GM21529 (cell line): Measurements from ENCODE around the gene TRAPPC4.
"Not testable (repeated sequence)": the region's sequence is repeated elsewhere in the genome, so short reads cannot be mapped to it uniquely, and the experiment has no call there.

Experiments used
- ATAC-seq: cut with Tn5 transposase; IDR thresholded peaks from one replicate; pipeline ENCODE4 v1.9.1; 2021; ENCODE audit not compliant: unreplicated experiment

The TRAPPC4 gene

DNA sequence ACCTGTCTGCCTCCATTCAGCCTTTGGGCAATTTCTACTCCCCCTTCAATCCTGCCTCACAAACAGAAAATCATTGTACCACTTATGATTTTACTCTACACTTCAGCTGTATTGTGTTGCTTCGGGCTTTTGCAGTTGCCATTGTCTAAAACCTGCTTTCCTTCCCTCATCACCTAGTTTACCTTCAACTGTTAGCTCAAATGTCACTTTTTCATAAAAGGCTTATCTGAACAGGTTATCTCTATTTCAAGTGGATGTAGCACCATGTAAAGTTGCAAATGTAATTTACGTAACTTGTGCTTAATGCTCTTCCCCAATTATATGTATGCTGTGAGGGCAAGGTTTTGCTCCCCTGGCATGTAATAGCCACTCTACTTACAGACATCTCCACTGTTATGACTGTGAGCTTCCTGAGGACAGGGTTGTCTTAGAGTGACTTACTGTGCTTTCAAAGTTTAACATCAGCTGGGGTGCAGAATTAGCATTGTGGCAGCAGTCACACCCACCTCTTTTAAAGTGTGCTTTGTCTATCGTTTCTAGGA lies 5.9 kb upstream of the TRAPPC4 start:
- ATAC-seq = no peak

DNA sequence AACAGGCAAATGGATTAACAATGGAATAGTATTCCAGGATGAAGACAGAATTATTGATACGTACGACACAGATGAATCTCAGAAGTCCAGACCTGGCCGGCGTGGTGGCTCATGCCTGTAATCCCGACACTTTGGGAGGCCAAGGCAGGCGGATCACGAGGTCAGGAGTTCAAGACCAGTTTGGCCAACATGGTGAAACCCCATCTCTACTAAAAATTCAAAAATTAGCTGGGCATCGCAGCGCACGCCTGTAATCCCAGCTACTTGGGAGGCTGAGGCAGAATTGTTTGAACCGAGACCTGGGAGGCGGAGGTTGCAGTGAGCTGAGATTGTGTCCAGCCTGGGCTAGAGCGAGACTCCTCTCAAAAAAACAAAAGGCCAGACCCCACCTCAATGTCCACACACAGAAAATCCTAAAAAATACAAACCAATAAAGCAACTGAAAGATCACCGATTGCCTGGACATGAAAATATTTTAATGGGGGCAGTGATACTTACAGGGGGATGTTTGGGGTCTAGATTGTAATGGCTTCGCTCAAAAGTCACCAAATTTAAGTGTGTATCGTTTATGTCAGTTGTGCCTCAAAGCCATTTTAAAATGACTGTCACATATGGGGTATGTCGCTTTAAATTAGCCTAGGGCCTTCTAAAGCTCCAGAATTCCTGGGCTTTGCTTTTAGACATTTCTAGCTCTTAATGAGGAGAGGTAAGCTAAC lies 4.2 kb upstream of the TRAPPC4 start:
- ATAC-seq = no peak

DNA sequence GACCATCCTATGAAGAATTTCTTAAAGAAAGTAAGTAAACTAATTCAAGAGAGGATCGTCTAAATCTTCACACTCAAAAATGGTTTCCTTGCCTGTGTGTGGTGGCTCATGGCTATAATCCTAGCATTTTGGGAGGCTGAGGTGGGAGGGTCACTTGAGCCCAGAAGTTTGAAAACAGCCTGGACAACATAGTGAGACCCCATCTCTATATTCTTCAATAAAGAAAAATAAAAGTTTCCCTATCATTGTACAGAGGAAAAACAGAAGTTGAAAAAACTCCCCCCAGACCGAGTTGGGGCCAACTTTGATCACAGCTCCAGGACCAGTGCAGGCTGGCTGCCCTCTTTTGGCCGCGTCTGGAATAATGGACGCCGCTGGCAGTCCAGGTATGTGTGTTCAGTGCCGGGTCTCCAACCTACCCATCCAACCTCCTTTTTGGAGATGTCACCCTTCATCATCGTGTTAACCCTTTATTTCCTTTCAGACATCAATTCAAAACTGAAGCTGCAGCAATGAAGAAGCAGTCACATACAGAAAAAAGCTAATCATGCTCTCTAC lies 3.4 kb upstream of the TRAPPC4 start:
- no peak for ATAC-seq

DNA sequence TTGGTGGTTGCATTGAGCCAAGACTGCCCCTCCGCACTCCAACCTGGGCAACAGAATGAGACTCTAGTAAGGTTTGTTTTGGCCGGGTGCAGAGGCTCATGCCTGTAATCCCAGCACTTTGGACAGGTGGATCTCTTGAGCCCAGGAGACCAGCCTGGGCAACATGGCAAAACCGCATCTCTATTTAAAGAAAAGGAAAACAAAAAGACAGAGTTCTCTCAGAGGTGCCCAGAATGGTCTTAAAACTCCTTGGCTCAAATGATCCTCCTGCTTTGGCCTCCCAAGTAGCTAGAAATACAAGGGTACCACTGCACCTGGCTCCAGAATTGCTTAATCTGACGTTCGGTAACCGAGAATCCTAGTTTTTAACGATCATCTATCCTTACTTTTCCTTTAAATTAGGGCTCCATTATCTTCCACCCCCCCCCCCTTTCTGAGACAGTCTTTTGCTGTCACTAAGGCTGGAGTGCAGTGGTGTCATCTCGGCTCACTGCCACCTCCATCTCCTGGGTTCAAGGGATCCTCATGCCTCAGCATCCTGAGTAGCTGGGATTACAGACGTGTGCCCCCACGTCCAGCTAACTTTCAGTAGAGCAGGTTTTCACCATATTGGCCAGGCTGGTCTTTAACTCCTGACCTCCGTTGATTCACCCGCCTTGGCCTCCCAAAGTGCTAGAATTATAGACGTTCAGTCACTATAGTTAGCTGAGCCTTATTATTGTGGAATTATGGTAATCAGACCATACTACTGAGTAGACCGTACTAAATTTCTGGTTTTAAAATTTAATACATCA lies 2.2 kb upstream of the TRAPPC4 start:
- no peak for ATAC-seq

GRCh38 chr11:119017377-119017776 lies 1.2 kb upstream of the TRAPPC4 start:
- ATAC-seq = not testable (repeated sequence)

- no peak for ATAC-seq
Observed at GRCh38 chr11:119019996-119020395, 1.4 kb downstream of the TRAPPC4 start.

DNA sequence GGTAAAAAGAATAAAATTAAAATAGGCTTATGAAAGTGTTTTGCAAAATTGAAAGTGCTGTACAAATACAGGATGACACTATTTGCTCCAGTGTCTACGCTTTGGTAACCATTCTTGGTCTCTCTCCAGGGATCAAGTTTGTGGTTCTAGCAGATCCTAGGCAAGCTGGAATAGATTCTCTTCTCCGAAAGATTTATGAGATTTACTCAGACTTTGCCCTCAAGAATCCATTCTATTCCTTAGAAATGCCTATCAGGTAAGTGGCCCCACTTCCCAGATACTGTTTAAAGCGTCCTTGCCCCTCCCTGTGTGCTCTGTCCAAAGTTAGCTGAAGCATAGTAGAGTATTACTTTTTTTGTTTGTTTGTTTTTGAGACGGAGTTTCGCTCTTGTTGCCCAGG lies 3.1 kb downstream of the TRAPPC4 start:
- ATAC-seq = no peak

DNA sequence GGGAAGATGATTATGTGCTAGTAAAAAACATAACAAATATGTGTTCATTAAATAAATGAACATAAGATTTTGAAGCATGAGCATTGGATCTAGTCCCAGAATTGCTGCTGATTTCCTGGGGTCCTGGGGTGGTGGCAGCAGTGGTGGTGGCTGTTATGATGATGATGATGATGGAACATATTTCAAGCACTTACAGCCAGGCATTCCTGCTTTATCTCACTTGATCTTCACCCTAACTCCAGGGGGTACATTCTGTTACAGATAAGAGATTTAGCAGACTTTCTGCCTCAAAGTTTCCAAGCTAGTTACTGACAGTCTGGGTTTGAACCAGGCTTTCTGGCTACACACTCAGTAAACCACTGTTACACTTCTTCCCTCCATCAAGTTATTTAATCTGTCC lies 5.2 kb downstream of the TRAPPC4 start:
- no peak for ATAC-seq

DNA sequence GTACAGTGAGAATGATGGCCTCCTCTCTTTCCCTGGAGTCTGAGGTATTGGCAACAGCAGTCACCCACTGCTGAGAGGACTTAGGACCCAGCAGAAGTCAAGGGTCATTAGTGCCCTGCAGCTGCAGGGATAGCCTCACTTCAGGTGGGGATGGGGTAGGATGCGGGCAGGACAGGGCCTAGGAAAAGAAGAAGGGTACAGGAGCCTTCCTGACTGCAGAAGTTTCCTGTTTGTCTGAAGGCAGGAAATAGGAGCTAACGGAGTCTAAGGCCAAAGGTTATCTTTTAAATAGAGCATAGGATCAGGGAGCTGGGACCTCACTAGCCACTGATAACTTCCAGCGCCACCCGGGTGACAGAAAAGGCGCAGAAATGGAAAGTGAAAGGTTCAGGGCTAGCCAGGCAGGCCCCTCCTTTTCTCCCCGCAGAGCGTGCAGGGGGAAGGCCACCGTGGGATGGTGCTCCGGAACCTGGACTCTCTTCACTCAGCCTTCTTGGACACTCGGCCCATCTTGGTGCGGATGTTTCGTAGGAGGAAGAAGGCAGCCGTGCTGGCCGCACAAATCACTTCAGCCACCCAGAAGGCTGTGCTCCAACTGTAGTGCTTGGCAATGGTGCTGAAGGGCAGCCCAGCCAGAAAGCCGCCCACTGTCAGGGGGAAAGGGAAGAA lies 6.0 kb downstream of the TRAPPC4 start:
- ATAC-seq = no peak

GRCh38 chr11:119025099-119025473 lies 6.5 kb downstream of the TRAPPC4 start:
- ATAC-seq = no peak

- no peak for ATAC-seq
Observed at GRCh38 chr11:119025541-119025940, 7.0 kb downstream of the TRAPPC4 start.

- ATAC-seq = no peak
Observed at GRCh38 chr11:119025978-119026766, 7.6 kb downstream of the TRAPPC4 start.

- ATAC-seq = no peak
Observed at GRCh38 chr11:119026970-119027369, 8.4 kb downstream of the TRAPPC4 start.

DNA sequence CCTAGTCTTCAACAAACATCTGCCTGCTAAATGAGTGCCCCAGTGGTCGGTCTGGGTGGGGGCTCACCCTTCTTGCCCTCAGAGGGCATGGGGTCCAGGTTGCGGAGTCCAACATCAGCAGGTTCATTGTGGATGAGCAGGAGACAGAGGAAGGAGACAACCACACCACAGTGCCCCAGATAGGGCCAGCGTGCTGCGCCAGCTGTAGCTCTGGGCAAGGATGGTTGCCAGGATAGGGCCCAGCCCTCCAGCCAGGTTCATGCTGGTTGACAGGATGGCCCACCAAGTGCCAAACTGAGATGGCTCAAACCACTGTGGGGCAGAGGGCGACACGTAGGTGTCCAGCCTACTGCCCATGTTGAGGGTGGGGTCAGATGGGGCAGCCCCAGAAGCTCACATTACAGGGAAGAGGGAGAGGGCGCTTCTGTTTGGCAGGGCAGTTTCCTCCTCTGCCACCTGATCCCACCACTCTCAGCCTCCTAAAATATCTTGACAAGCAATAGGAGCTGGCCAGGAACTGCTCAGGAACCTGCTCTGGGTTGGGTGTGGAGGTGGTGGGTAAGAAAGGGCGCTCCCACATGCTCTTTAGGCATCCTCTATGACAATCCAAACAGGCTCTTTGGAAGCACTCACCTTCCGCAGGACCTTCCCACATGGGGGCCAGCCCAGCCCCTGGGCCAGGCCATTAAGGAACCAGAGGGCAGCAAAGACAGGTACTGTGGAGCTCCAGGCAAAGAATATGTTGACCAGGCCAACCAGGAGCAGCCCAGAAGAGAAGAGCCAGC lies 9.2 kb downstream of the TRAPPC4 start:
- ATAC-seq = no peak

DNA sequence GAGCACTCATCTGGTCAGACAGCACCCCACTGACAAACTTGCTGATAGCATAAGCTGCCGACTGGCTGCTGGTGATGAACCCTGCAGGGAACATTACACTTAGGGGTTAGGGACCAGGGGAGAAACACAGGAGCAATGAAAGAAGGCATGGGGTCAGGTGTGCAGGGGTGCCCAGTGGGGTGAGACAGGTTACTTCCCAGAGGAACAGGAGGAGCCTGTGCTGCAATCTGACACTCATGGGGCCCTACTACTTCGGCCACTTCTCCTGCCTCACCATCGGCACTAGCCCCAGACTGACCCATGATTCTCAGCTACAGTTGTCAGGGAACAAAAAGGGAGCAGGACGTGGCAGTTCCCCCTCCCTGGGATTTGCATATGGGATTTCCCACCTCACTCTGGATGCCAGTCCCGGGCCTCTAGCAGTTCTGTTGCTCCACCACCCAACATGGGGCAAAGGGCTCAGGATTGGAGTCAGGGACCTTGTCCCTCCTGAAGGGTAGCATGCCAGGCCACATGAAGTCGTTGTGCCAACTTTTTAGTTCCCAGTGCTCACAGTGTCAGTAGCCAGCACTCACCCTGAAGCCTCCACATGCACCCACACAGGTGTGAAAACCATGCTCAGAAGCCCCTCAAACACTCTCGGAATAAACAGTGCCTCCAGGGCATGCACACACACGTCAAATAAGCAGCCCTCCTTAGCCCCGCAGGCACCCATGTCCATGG lies 9.9 kb downstream of the TRAPPC4 start:
- no peak for ATAC-seq

- ATAC-seq = no peak
Observed at GRCh38 chr11:119029069-119029339, 10.4 kb downstream of the TRAPPC4 start.

- peak; percentile 17 for ATAC-seq
Observed at GRCh38 chr11:119029340-119030028, 10.9 kb downstream of the TRAPPC4 start.

DNA sequence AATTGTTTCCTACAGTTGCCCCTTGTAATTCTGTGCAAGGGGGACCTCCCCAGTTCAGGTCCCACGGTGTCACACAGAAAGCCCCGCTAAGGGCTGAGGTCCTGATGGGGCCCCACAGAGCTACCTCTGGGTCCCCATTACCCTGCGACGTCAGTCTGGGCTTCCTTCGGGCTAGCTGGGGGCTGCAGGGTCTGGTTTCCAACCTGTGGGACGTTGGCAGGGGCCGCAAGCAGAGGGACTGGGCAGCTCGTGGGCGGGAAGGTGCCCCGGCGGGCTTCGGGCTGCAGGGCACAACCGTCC lies 11.4 kb downstream of the TRAPPC4 start:
- ATAC-seq = peak; percentile 11
